ENCODE results near the gene CTCFL.
A peak's percentile ranks its signal among the peaks of the same experiment; 100 is the strongest.
"Not testable (repeated sequence)": the region's sequence is repeated elsewhere in the genome, so short reads cannot be mapped to it uniquely, and the experiment has no call there.

The CTCFL gene

DNA sequence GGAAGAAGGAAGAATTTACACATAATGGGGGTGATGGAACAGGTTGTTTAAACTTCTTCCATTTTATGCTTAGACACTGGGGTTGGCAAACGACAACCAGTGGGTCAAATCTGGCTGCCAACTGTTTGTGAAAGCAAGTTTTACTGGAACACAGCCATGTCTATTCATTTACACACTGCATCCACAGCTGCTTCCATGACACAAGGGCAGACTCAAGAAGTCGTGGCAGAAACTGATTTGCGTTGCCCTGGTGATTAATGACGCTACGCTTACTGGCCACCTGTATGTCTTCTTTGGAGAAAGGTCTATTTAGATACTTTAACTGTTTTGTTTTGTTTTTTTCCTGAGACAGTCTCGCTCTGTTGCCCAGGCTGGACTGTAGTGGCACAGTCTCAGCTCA, 19.0 kb downstream of the CTCFL start:
- DNase-seq: no peak

DNA sequence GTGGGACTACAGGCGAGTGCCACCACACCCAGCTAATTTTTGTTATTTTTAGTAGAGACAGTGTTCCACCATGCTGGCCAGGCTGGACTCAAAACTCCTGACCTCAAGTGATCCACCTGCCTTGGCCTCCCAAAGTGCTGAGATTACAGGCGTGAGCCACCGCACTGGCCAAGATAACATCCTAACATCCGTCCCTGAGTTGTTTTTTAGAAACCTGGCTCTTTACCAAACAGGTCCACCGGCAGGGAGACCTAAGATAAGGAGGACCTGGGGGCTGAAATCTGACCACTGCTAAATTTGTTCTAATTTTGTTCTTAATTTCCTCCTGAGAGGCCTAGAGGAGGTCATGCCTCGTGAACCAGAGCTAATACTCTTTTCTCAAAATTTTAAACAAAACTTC, 20.5 kb downstream of the CTCFL start:
- no peak for DNase-seq

DNA sequence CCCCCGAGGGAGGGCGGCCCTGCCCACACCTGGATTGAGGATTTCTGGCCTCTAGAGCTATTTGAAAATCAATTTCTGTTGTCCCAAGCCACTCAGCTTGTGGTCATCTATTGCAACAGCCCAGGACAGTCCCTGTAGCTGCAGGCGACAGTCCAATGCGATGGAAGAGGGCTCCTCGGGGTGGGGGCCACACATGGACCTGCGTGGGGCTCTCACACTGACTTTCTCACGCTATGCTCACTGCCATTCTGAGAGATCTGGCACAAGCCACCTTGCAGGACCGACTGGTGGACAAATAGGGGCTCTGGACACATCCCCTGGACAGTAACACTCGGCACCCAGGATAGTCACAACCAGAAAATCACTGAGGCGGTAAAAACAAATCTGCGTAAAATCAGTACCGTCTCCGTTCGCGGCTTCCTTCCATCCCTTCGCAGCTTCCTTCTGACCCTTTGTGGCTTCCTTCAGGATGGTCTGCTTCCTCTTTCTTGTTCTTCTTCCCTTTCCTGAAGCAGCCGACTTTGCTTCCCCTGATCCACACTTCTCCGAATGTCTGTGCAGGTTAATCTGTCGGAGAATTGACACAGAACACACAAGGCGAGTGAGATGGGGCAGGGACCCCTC, 21.8 kb downstream of the CTCFL start:
- no peak for DNase-seq

DNA sequence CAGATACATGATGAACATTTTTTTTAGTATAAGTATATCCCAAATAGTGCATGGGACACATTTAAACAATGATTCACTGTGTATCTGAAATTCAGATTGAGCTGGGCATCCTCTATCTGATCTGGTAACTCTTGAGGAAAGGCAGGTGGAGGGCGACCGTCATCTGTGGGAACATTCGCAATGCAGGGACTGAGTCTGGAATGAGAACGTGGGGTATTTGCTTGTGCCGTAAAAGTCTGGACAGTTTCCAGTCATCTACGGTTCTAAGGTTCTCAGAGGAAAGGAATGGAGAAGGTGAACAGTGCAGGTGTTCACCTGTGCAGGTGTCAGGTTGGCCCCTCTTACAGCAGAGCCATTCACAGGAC, 22.6 kb downstream of the CTCFL start:
- DNase-seq: no peak

DNA sequence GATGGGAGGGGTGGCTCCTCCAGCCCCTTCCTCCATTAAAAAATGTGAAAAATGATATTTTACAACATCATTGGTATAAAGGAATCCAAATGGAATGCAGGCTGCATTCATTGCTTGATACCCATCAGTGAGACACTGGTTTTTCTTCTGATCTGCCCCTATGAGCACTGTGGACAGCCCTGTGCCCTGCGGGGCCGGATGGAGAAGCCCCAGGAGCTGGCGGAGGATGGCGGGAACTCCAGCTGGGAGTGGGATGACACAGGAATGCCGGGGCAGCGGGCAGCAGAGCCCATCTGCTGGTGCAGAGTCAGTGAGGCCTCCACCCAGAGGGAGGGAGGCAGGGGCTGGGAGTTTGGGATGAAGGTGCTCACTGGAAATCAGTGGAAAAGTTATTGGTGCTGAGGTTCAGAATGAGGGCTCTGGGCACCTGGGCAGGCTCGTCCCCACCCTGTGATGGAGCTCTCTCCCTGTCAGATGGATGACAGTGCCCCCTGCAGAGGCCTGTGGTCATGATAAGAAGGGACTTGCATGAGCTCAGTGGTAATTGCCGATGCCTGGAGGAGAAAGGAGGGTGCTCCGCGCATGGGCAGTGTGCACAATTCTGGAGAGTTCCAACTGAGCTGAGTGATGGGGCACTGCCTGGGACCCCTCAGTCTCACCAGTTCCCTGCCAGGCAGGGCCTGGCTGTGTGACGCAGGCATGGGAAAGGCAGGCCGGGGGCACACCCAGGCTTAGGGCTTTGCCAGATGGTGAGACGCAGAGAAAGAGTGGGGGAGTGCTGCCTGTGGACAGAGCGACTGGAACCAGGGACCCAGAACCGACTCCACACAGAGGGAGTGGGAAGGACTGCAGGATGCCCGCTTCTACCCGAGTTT, 23.2 kb downstream of the CTCFL start:
- DNase-seq: no peak

DNA sequence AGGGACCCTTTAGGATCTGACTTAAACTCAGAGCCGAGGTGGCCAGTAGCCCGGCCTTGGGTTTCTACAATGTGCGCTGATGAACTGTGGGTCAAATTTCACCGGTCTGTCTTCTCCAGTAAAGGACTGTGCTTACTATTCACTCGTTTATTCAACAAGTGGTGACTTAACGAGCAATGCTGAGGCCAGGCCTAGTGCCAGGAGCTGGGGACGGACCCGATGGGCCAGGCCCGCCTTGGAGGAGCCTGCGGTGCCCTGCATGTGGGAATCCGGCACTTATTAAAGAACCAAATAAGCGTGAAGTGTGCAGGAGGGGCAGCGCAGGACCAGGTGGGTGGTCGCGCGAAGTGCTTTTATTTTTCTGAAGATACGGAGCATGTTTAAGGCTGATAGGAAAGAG, 24.0 kb downstream of the CTCFL start:
- DNase-seq: no peak

DNA sequence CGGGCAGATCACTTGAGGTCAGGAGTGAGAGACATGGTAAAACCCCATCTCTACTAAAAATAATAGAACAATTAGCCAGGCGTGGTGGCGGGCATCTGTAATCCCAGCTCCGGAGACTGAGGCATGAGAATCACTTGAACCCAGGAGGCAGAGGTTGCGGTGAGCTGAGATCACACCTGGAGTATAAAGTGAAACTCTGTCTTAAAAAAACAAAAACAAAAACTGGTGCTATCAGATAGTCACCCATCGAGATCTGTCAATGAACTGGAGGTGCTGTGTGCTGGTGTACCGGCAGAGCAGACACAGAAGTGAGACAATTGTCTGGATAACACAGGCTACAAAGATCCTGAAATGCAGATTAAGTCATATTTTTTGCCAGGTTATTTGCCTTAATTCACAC, 24.7 kb downstream of the CTCFL start:
- DNase-seq: no peak

DNA sequence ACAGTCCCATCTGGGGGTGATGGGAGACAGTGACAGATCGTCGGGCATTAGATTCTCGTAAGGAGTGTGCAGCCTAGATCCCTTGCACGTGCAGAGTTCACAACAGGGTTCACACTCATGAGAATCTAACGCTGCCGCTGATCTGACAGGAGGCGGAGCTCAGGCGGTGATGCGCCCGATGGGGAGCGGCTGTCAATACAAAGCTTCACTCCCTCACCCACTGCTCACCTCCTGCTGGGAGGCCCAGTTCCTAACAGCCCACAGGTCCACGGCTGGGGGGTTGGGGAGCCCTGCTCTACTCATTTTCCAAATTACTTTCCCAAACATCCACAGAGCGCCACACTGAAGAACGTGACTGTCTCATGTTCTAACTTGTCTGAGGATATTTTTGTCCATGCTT, 25.3 kb downstream of the CTCFL start:
- no peak for DNase-seq

DNA sequence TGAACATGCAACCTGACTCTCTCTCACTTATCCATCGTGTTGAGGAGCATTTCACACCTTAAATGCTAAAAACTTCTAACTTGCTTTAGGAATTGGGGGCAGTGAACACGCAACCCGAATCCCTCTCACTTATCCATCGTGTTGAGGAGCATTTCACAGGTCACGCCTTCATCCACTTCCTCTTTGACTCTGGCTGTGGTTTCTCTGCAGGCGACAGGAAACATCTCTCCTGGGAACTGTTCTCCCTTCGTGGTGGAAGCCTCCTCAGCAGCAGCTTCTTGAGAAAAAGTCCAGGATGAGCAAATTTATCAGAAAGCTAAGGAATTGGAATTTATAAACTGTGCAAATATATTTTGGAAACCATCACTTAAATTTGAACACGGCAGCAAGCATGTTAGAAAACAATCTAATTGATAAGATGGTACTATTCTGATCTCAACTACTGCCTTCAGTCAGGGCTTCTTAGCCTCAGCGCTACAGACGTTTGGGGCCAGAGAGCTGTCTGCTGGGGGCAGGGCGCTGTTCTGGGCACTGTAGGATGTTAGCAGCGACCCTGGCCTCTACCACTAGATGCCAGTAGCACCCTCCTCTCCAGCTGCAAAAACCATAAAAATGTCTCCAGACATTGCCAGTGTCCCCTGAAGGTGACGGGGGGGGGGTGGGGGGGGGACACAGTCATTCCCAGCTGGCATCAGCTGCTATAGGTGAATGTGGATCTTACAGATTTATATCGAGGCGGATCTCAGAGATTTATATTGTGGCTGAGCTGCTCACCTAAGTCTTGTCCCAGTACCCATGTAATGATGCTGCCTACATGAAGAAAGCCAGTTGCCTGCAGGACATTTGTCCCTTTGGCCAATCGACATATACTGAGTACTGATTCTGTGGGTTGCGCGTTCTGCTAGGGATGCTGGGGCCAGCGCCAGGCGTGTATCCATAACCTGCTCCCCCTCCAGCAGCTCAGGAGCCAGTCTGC, 26.2 kb downstream of the CTCFL start:
- peak; percentile 20 for DNase-seq

DNA sequence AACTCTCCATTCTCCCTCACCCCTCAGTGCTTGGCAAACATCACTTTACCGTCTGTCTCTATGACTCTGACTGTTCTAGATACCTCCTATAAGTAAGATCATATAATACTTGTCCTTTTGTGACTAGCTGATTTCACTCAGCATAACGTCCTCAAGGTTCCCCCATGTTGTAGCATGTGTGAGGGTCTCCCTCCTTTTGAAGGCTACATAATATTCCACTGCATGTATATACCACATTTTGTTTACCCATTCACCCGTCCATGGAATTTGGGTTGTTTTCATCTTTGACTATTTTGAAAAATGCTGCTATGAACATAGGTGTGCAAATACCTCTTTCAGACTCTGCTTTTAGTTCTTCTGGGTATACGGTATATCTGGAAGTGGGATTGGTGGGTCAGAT, 28.3 kb downstream of the CTCFL start:
- DNase-seq: no peak

DNA sequence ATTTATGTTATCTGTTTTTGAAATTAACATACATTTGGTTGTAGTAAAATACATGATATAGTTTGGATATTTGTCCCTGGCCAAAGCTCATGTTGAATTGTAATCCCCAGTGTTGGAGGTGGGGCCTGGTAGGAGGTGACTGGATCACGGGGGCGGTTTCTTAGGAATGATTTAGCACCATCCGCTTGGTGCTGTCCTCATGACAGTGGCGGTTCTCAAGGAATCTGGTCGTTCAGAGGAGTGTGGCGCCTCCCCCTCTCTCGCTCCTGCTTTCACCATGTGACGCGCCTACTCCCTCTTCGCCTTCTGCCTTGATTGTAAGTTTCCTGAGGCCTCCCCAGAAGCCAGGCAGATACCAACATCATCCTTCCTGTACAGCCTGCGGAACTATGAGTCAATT, 29.0 kb downstream of the CTCFL start:
- DNase-seq: no peak

DNA sequence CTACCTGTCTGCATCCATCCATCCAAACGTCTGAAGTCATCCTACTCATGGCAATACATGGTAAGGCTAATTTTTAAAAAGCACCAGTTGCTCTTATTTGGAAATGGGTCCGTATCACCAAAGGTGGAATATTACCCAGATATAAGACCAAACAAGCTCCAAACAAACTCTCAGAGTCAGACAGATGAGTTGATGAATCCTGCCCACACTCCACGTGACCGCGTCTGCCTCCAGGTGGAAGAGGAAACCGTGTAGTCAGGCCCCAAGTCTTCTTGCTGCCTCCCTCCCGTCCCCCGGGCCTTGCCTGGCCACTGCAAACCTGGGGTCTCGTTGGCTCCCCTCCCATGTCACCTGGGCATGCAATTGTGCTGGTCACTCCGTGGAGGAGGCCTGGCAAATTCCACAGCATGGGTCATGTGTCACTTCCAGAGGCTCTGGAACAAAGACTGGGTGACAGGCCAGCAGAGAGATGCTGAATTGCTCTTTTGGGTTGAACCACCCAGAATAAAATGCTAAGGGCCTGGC, 31.8 kb downstream of the CTCFL start:
- no peak for DNase-seq

DNA sequence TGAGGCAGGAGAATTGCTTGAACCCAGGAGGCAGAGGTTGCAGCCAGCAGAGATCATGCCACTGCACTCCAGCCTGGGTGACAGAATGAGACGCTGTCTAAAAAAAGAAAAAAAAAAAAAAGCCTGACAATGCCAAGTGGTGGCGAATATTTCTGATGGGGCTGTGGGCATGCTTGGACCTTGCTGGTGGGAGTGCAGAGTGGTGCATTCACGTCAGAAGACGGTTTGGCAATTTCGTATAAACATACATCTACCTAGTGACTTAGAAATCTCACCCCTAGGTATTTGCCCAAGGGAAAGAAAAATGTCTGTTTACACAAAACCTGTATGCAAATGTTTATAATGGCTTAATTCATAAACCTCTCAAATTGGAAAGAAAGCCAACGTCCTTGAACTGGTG, 33.6 kb downstream of the CTCFL start:
- no peak for DNase-seq

DNA sequence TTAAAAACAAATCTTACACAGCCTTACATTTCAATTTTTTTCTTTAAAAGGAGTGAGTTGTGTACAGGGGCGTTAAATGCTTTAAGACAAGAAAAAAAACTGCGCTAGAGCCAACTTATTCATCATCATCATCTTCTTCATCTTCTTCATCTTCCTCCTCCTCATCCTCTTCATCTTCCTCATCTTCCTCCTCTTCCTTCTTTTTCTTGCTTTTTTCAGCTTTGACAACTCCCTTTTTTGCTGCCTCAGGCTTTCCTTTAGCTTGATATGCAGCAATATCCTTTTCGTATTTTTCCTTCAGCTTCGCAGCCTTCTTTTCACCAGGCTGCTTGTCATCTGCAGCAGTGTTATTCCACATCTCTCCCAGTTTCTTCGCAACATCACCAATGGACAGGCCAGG, 36.7 kb downstream of the CTCFL start:
- DNase-seq: not testable (repeated sequence)

DNA sequence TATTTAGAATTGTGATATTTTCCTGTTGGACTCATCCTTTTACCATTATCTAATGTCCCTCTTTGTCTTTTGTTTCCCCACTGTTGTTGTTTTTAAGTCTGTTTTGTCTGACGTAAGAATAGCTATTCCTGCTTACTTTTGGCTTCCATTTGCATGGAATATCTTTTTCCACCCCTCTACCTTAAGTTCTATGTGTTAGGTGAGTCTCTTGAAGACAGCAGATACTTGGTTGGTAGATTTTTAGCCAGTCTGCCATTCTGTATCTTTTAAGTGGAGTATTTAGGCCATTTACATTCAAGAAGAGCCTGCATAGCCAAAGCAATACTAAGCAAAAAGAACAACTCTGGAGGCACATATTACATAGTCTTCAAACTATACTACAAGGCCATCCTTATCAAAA, 39.2 kb downstream of the CTCFL start:
- no peak for DNase-seq

DNA sequence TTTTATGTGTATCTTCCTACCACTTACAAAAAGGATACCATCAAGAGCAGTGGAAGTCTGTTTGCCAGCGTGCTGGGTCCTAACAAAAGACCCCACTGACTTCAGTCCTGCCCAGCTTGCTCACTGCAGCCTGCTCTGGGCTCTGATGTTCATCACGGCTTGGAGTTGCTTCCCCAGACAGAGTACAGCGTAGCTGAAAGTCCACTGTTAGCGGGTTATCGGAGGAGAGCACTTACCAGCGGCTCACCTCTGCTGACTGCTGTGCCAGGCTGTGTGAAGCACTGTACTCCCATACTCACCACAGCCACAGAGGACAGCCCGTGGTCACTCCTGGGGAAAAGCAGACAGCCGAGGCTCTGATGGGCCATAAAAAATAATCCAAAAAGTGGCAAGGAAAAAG, 40.2 kb downstream of the CTCFL start:
- no peak for DNase-seq

DNA sequence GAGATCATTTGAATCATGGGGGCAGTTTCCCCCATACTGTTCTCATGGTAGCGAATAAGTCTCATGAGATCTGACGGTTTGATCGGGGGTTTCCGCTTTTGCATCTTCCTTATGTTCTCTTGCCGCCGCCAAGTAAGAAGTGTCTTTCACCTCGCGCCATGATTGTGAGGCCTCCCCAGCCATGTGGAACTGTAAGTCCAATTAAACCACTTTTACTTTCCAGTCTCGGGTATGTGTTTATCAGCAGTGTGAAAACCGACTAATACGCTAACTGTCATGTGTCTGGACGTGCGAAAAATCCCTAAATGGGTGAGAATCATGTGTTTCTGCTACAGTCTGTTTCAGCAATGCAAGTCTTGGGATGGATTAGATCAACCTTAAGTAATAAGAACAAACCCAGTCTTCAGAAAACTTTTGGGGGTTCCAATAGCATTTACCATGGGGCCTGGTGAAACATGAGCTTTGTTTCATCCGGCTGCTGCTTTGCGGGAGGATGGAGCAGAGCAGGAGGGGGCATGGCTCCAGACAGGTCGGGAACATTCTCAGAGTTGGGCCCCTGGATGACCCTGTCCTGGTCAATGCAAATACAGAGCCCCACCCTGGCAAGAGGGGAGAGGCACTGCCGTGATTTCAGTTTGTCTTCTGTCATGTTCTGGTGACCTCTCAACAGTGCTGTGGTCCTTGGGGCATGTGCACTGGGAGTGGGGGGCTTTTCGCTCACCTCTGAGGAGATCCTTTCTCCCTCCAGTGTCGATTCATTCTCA, 41.5 kb downstream of the CTCFL start:
- DNase-seq: no peak

DNA sequence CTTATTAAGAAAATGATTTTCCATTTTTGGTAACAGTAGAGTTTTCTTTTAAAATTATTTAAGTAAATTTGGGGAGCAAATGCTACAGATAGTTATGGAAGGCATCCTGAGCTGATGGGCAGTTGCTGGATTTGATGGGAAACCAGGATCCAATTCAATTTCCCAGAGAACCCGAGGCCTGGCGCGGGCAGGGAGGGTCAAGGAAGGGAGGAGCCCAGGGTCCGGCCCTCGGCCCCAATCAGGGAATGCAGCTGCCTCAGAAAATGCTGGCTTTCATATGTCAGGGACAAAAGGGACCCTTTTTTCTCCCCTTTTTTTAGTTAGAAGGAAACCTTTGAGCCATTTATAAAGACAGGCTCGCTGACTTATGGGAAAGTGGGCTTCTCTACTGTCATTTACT, 42.1 kb downstream of the CTCFL start:
- DNase-seq: no peak

DNA sequence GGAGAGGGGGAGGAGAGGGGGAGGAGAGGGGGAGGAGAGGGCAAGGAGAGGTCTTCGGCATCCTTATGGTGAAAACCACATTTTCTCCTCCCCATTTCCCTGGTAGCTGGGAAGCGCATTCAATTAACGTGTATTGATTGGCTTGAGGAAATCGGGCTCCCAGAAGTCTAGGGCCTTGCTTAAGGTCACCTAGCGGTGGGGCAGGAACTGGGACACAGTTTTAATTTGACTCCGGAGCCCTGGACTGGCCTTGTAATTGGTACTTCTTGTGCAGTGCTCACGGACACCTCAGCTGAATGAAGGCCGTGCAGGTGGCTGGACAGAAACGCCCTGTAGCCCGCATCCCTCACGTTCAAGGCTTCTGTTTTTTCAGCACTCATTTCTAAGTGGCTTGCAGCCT, 42.8 kb downstream of the CTCFL start:
- DNase-seq: no peak

DNA sequence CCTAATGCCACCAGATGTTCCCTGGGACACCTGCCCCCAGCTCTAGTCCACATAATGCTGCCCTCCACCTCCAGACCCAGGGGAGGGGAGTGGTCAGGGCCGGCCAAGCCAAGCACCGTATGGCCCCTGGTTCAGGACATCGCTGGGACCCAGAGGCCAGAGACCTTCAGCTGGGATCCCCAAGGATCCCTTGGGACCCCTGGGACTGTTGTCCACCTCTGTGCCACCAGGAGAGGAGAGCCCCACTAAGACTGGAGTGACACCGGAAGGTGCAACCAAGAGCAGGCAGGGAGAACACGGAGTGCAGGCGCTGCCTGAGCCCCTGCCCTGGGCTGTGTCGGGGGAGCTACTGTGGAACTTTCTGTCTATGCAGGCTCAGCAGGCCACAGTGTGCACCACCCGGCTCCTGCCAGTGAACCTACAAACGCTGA, 43.6 kb downstream of the CTCFL start:
- no peak for DNase-seq

DNA sequence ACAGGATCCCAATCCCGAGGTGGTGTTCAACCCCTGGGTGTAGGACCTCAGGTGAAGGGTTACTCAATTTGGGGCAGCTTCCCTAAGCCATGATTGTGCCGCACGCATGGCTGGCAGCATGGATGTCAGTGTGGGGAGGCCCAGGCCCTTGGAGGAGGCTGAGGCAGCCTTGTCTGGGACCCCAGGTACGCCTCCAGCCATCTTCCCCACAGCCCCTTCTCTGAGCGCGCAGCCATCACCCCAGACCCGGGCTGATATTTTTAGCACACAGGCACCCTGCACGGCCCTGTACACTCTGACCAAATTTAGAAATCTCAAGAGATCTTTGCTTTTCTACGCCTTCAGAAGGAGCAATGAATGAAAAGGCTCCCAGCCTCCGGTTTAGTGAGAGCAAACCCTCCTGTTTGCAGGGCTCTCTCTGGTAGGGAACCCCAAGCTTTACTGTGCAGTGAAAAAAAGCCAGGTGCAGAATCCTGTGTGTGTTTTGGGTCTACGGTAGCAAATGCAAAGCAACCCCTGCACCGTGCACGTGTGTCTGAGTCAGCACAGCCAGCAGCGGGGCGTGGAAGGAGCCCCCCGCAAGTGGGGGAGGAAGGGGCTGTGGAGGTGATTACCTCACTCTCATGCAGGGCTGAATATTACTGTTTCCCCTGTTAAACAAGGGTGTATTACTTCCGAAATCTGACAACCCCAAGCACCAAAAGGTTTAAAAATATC, 44.3 kb downstream of the CTCFL start:
- peak; percentile 71 for DNase-seq

DNA sequence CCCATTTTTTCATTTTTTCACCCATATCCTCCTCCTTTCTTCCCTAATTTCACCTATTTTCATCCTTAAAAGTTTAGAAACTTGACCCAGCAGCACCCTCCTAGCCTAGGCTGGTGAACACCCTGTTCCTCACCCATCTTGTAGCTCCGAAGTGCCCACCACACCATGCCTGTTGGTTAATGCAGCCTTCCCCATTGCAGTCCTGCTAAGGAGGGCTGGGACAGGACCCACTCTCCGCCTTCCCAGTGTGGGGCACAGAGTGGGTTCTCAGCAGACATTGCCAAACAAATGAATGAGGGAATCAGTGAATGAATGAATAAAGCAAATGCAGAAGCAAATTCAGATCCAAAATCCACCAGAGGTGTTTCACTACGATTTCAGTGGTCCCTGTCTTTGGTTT, 45.7 kb downstream of the CTCFL start:
- no peak for DNase-seq
